Stimulated activated CD4-positive, alpha-beta T cell treated with anti-CD3 and anti-CD28 coated beads, Interleukin-12 subunit alpha, Interleukin-12 subunit beta, amount 100 ng/mL, for 24 hours (primary cell): ENCODE data around the gene KAZN.
"Not testable (repeated sequence)": the region's sequence is repeated elsewhere in the genome, so short reads cannot be mapped to it uniquely, and the experiment has no call there.

Experiments used
- DNase-seq, 2 experiments: peaks; one replicate each; pipeline ENCODE4 v3.0.0-alpha.2; 2020; ENCODE audit warnings: low read depth in 2 of 2

KAZN gene

GRCh38 chr1:15110867-15111230 is 512.4 kb downstream of the KAZN start:
- no peak for DNase-seq

- no peak for DNase-seq
Measured at GRCh38 chr1:15113146-15113545, 514.7 kb downstream of the KAZN start.

GRCh38 chr1:15114884-15115283 is 516.4 kb downstream of the KAZN start:
- no peak for DNase-seq

- no peak for DNase-seq
Measured at GRCh38 chr1:15115542-15116330, 517.3 kb downstream of the KAZN start.

- no peak for DNase-seq
Measured at GRCh38 chr1:15116966-15117365, 518.5 kb downstream of the KAZN start.

- no peak for DNase-seq
Measured at GRCh38 chr1:15117671-15118325, 519.3 kb downstream of the KAZN start.

GRCh38 chr1:15118579-15118978 is 520.1 kb downstream of the KAZN start:
- no peak for DNase-seq

GRCh38 chr1:15120251-15120945 is 521.9 kb downstream of the KAZN start:
- no peak for DNase-seq

GRCh38 chr1:15122331-15122730 is 523.8 kb downstream of the KAZN start:
- DNase-seq = no peak

- no peak for DNase-seq
Measured at GRCh38 chr1:15123270-15123669, 524.8 kb downstream of the KAZN start.

GRCh38 chr1:15123925-15124324 is 525.4 kb downstream of the KAZN start:
- no peak for DNase-seq

GRCh38 chr1:15124362-15125100 is 526.0 kb downstream of the KAZN start:
- DNase-seq = no peak

GRCh38 chr1:15125101-15125745 is 526.7 kb downstream of the KAZN start:
- no peak for DNase-seq

GRCh38 chr1:15128077-15128476 is 529.6 kb downstream of the KAZN start:
- DNase-seq = no peak

GRCh38 chr1:15128520-15129313 is 530.2 kb downstream of the KAZN start:
- DNase-seq = peak; percentile 49 to 68

GRCh38 chr1:15129944-15130343 is 531.5 kb downstream of the KAZN start:
- DNase-seq = no peak

- DNase-seq = no peak
Measured at GRCh38 chr1:15130607-15131006, 532.1 kb downstream of the KAZN start.

- DNase-seq = no peak
Measured at GRCh38 chr1:15132965-15133364, 534.5 kb downstream of the KAZN start.

- DNase-seq = no peak
Measured at GRCh38 chr1:15134285-15134684, 535.8 kb downstream of the KAZN start.

- DNase-seq = not testable (repeated sequence)
Measured at GRCh38 chr1:15135604-15136003, 537.1 kb downstream of the KAZN start.

GRCh38 chr1:15137809-15138208 is 539.3 kb downstream of the KAZN start:
- DNase-seq = no peak
